ENCODE results near the gene SERPINB7. TPM values are rescaled to one million over a fixed set of nuclear protein-coding genes. Genes with fewer than 3 reads are reported as not detected.
A peak's percentile ranks its signal among the peaks of the same experiment; 100 is the strongest.

SERPINB7 gene
- polyA plus RNA-seq, 3 donors = 0.32 to 0.76 (median 0.47) TPM

DNA sequence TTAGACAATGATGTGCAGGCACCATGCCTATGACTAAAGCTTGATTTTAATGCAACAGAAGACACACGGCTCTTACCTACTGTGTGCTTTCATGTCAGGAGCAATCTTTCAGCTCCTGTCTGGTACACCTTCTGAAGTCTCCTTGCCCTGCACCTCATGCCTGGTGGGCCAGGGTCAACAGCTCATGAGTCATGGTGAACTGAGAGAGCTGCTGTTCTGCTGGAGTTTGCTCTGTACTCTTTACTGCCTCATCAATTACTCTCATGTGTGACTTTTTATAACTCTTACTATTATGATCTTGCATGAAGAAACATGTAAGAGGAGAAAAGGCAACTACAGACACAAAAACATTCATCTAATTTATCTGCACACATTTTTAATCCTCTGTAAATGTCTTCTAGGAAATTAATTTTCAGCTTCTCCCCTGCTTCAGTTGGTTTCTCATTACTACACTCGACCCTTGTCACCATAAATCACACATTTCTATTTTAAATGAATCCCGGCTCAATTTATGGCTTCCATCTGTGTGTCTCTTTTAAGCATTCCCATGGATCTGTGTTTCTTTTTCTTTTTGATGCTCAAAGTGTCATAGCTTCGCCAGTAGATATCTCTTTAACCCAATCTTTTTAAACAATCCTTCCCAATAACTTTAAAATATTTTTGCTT, 9.7 kb downstream of the SERPINB7 start:
- DNase-seq (ENCODE audit: low read depth in 3 of 3, low spot score in 2 of 3) = peak; percentile 16 to 38 (median 23)

DNA sequence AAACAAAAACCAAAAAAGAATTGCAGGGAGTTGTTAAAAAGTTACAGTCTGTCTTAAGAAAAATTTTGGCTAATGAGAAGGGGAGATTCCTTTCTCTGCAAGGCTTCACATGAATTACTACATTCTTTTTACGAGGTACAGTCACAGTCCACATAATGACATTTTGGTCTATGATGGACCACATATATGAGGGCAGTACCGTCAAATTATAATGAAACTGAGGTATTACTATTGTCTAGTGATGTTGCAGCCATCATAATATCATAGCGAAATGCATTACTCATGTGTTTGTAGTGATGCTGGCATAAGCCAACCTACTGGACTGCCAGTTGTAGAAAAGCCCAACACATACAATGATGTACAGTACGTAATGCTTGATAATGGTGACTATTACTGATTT, 12.5 kb downstream of the SERPINB7 start:
- no peak for DNase-seq (ENCODE audit: low read depth in 3 of 3, low spot score in 2 of 3)

DNA sequence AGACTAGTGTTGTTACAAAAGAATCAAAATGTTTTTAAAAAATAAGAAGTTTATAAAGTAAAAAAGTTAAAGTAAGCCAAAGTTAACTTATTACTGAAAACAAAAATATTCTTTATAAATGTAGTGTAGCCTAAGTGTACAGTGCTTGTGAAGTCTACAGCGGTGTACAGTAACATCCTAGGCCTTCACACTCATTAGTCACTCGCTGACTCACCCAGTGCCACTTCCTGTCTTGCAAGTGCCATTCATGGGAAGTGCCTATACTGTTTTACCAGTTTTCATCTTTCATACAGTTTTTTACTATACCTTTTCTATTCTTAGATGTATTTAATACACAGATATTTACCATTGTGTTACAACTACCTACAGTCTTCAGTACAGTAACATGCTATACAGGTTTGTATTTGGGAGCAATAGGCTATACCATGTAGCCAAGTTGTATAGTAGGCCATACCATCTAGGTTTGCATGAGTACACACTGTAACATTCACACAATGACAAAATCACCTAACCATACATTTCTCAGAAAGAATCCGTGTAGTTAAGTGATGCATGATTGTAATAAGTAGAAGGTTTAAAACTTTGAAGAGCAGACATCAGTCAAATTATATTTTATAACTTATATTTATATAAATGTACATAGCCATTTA, 13.4 kb downstream of the SERPINB7 start:
- DNase-seq (ENCODE audit: low read depth in 3 of 3, low spot score in 2 of 3) = no peak

DNA sequence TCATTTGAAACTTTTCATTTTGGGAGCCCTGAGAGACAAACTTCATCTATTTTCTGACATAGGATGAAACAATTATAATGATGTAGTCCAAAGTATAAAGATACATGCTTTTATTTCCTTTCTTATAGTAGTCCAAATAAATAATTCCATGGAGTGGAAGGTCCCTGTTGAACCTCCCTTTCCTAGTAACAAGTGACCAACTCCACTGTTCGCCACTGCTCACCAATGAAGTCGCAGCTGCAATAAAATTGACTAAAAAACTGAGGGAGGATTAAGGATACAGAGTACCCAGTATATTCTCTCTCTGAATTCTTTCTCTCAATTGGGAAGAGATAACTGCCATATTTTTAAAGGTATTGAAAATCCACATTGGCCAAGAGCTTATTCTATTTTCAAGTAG, 14.1 kb downstream of the SERPINB7 start:
- no peak for DNase-seq (ENCODE audit: low read depth in 3 of 3, low spot score in 2 of 3)

DNA sequence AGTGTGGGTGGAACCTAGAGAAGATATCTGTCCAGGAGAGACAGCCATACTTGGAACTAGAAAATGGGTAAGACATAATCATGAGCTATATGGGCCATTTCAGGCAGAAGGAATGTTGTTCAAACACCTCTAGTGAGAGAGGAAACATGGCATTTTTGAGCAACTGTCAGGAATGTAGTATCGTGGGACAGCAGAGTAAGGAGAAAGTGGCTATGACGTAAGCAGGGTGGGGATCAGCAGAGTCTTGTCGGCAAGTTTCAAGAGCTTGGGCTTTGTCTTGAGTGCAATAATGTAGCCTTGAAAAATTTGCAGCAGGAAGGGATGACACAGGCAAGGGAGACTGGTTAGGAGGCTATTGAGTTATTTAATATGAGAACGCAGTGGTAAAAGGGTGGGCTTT, 20.4 kb downstream of the SERPINB7 start:
- no peak for DNase-seq (ENCODE audit: low read depth in 3 of 3, low spot score in 2 of 3)

DNA sequence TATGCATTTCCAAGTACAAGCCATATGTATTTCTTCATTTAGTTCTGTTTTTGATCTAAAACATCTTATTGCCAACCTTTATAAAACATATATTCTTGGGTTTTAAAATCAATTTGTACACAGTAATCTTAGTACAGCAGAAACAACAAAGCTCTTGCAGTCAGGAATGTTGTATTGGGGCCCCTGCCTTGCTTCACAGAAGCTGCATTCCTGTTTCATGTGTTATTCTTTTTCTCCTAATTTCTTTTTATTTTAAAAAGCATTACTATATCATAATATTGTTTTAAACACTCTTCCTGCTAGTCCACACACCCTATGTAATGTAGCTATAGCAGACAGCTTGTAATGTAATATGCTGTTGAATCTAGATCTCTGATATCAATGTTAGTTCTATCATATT, 24.0 kb downstream of the SERPINB7 start:
- DNase-seq (ENCODE audit: low read depth in 3 of 3, low spot score in 2 of 3) = no peak

DNA sequence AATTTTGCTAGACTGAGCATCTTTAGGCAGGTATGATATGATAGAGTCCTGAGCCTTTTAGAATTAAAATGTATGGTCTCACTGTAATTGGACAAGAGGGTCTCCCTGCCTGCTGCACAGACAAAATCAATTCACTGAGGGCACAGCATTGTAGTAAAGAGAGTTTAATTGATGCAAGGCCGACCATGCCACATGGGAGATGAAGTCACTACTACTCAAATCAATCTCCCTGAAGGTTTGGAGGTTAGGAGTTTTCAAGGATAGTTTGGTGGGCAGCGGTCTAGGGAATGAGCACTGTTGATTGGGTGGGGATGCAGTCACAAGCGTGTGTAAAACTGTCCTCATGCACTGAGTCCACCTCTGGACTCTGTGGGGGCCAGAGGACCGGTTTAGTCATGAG, 26.1 kb downstream of the SERPINB7 start:
- DNase-seq (ENCODE audit: low read depth in 3 of 3, low spot score in 2 of 3) = no peak

DNA sequence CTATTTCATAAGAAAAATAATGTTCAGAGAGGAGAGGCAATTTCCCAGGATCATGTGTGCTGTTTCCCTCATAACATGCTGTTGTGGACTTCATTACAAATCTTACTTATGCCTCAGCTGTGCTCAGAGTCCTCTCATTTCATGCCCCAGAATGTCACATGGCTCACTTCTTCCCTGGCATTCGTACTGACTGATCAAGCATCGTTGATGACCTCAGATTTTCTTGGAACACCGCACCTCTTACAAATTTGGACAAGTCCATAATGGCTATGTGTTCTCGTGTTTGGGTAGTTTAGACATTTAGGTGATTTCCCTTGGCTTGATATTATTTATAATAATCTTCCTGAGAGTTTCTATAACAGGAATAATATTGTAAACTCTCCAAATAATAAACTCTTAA, 32.9 kb downstream of the SERPINB7 start:
- no peak for DNase-seq (ENCODE audit: low read depth in 3 of 3, low spot score in 2 of 3)

DNA sequence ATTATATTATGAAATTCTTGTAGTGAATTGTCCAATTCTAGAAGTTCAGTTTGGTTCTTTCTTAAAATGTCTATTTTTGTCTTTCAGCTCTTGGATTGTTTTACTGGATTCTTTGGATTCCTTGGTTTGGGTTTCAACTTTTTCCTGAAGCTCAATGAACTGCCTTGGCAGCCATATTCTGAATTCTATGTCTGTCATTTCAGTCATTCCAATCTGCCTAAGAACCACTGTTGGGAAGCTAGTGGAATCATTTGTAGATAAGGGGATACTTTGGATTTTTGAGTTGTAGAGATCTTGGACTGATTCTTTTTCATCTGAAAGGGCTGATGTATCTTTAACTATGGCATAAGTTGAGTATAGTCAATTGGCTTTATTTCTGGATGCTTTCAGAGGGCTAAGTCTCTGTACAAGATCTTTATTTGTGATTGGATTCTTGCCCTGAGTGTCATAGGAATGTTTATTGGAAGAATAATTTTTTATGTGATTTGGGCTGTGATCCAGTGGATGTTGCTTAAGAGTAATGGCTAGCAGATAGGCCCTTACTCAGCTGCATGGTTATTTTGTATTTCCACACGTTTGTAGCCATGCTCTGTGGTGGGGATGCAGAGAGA, 42.3 kb downstream of the SERPINB7 start:
- DNase-seq (ENCODE audit: low read depth in 3 of 3, low spot score in 2 of 3) = no peak

DNA sequence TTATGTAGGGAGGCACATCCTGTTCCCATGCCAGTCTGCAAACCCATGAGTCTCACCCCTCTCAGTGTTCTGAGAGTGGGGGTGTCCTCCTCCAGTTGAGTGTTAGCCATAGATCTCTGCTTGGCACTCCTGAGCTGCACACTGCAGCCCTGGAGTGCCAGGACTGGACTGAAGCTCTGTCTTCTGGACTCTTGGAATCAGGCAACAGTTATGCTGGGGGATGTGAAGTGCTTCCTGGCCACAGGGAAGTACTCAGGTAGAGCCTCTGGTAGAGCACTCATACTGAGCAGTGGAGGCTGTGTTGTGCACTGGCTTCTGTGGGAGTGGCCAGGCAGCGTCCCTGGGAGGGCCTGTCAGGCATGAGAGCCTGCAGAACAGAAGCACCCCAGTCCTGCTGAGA, 43.0 kb downstream of the SERPINB7 start:
- DNase-seq (ENCODE audit: low read depth in 3 of 3, low spot score in 2 of 3) = no peak

DNA sequence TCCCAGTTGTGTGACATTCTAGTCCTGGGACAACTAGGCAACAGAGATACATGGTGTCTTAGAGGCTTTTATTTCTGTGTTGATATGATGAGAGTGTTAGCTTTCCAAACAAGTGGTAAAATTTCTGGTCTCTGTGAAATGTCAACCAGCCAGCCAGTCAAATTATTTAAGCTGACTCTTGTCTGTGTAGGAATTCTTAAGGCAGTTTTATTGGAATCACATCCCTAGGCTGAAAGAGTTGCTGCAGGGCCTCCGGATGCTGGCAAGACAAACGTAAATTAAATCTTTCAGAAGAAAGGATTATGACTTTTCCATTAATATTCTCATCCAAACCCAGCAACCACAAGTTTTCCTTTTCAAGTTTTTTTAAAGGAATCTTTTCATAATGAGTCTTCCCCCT, 44.6 kb downstream of the SERPINB7 start:
- DNase-seq (ENCODE audit: low read depth in 3 of 3, low spot score in 2 of 3) = no peak

DNA sequence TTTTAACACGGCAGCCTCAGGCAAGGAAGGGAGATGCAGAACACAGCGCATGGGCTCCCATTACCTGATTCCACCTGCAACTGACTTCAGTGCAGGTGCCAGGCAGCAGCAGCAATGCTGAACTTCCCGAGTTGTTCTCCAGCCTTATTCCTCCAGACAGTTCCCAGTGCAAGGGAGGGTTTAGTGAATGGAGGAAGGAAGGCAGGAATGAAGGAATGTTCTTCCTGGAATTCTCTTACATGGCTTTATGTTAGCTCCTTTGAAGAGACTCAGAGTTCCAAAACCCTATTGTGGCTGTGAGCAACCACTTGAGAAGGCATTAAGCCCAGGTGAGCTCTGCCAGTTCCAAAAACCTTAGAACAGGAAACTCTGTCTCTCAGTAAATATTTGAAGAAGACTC, 45.5 kb downstream of the SERPINB7 start:
- DNase-seq (ENCODE audit: low read depth in 3 of 3, low spot score in 2 of 3) = no peak

DNA sequence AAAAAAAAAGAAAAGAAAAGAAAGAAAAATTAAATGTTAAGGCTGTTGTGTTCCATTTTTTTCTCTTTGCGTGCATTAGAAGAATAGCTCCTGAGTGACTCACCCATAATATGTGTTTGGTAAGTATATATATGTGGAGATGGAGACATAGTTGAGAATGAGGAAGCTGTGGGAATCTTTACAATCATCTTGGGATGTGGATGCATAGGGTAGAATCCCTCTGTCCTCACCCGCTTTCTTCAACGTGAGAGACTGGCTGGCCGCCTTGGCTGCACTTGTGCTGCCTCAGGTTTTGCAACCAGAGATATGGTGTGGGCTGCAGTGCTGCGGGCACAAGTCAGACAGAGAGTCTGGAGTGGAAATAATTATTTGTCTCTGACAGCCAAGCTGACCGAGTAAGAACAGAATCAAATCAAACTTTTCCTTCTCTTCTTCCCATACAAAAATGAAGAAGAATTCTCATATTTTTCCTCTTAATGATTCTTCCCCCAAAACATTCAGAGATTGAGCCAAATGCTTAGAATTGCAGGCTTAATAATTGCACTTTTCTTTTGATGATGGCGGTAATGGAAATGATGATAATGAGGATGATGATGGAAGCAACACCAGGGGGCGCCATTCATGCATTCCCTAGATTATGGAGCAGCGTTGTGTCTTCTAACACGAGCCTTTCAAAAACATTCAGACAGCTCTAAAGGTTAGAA, 48.5 kb downstream of the SERPINB7 start:
- no peak for DNase-seq (ENCODE audit: low read depth in 3 of 3, low spot score in 2 of 3)

DNA sequence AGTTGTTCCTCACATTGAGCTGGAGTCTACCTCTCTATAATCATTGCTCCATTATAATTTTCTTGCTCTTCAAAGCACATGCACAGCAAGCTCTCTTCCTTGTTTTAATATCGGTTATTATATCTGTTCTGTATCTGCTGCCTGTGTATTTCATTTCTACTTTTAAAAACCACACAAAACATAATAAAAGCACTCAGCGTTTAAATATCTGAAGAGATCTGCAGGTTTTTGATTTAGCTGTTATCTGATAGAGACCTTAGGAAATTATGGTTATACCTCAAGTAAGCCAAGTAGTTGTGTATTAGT, 49.0 kb downstream of the SERPINB7 start:
- DNase-seq (ENCODE audit: low read depth in 3 of 3, low spot score in 2 of 3) = no peak

DNA sequence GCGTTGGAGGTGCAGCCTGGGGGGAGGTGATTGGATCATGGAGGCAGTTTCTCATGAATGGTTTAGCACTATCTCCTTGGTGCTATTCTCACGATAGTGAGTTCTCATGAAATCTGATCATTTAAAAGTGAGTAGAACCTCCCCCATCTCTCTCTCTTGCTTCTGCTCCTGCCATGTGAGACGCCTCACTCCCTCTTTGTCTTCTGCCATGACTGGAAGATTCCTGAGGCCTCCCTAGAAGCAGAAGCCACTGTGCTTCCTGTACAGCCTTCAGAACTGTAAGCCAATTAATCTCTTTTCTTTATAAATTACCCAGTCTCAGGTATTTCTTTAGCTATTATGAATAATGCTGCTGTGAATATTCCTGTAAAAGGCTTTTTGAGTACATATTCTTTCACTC, 52.9 kb downstream of the SERPINB7 start:
- DNase-seq (ENCODE audit: low read depth in 3 of 3, low spot score in 2 of 3) = no peak

DNA sequence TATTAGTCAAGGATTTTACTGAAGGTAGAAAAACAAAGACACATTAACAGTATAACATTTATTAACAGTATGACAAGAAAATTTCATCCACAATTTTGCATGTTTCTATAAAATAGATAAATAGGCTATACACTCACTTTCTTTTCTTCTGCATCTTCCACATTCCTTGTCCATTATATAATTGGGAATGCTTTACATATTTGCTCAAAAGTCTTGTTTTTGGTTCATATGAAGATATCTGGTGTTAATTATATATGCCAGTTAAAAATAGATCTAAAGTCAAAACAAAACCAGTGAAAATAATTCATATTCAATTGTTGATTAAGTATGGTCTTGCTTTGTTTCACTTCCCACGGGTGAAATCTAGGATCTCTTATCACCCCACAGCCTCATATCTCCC, 53.4 kb downstream of the SERPINB7 start:
- DNase-seq (ENCODE audit: low read depth in 3 of 3, low spot score in 2 of 3) = no peak

DNA sequence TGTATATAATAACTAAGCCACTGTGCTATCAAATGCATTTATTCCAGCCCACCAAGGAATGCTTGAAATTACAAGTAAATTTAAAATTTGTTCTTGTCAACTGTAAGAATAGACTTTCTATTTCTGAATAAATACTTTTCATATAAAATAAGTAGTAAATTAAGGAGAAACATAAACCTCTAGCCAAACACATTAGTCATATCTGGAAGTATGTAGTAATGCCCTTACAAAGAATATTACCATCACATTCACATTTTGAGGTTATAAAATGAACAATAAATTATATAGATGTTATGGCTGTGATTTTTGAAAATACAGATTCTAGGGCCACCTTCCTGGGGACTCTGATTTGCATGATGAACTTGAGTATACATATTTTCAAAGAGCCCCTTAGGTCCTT, 54.7 kb downstream of the SERPINB7 start:
- no peak for DNase-seq (ENCODE audit: low read depth in 3 of 3, low spot score in 2 of 3)

DNA sequence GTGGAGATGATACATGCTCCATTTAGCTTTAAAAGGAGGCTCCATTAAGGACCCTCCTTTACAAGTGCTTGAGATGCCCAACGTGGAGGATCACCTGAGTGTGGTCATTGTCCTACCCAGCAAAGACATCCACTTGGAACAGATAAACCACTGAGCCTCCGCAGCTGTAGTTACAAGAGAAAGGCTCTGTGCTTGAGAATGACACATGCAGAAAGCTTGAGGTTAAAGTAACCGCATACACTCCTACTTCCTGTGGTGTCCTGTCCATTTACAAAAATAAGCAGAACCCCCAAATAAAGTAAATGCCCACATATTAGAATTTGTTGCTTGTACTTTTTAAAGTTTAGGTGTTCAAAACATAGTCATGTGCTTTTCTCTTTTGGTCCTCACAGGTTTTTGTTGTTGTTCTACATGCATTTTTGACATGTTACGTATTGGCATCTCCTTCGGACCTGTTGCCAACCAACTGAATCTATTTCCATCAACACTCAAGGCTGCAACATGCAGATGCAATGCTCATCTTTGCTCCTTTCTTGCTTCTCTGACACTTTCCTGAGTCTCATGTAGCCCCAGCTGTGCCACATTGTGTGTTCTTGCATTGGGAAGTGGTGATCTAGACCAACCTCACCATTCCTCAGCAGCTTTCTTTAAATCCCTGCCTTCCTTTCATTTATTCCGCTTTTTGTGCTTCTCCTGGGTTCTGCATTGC, 56.0 kb downstream of the SERPINB7 start:
- no peak for DNase-seq (ENCODE audit: low read depth in 3 of 3, low spot score in 2 of 3)

DNA sequence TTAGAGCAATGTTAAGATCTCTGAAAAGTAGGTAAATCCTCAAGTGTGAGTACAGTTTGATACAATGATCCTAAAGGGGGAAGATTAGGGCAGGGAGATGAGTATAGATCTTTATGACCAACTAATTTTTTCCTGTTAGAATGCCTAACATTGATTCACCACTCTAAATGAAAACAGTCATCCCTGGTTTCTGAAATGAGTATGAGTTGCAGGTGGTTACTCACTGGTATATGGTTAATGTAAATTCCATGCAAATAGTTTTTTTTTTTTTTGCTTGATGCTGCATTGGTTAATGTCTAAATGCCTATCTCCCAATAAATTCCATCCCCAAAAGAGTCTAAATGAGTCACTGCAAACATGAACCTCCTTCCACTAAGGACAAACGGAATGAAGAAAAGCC, 57.3 kb downstream of the SERPINB7 start:
- DNase-seq (ENCODE audit: low read depth in 3 of 3, low spot score in 2 of 3) = no peak

DNA sequence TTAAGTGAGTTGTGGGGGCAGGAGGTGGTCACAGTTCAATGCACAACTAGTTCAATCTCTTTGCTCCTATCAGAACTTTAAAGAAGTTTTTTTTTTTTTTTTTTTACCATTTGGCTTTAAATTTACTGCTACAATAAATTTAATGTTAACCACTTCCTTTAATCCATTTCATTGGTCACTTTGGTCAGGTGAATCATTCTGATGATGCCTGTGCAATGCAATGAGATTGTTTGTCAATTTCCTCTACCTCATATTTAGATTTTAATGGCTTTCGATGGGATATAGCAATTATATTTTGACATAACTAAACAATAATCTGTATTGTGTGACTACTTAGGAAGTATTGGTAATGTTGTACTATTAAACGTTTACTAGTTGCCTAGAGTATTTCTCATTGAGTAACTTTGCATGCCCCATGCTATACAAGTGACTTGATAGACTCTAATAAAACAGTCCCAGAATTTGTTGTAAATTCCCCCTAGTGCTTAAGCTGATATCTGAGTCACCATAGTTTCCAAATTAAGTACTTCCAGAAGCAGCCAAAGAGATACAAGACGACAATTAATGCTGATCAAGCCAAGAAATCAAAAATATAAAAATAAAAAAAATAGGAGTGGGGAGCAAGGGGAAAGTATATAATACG, 59.4 kb downstream of the SERPINB7 start:
- no peak for DNase-seq (ENCODE audit: low read depth in 3 of 3, low spot score in 2 of 3)

DNA sequence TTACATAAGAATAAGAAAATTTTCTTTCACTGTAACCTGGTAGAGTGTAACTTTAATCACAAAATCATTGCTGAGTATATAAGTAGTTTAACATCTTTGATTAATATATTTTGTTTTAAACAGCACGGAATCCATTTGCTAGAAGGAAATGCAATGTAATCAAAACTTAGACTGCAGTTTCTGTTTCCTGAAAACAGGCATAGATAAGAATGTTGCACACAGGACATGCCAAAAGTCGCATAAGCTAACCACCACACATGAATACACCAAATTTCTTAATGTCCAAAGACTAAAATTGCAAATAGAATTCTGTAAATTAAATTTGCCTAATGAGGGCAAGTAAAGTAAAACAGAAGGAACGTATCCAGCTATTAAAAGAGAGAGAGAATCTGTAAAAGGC, 61.2 kb downstream of the SERPINB7 start:
- DNase-seq (ENCODE audit: low read depth in 3 of 3, low spot score in 2 of 3) = no peak
